Right ventricle myocardium superior (tissue), 1 donor: ENCODE measurements around the gene RAPSN. TPM values are rescaled to one million over a fixed set of nuclear protein-coding genes. Genes with fewer than 3 reads are reported as not detected.

Source experiments
- ATAC-seq: fragments of 200-7000 bp; cut with Tn5 transposase; one replicate; pipeline ENCODE4 v1.9.1; 2020; ENCODE audit warnings: mild to moderate bottlenecking; ENCODE audit not compliant: poor library complexity
- DNase-seq: peaks from one replicate; pipeline ENCODE4 v3.0.0-alpha.2; 2020
- intact Hi-C: fragments of 100-400 bp; cut with DNase I; formaldehyde crosslinking; loops from one replicate; pipeline ENCODE4 v1.11.2; 2022
- total RNA-seq: library from RNA; stranded (reverse); fragmentation: NEBNext Ultra II Directional; extraction: Animal tissue kit (Norgen Biotek cat#: 25700); gene quantifications from one replicate; pipeline ENCODE4 v1.2.1, GENCODE V29; 2021
- donor health status: DM: no; HTN: yes; CAD: no; lungs with severe emphysema.

Gene RAPSN
- total RNA-seq, 1 donor from 2014 or later = 6.7 TPM

GRCh38 chr11:47468598-47469214, 19.8 kb upstream of the RAPSN start:
- ATAC-seq = no peak
- intact Hi-C loops = no loop called here
- DNase-seq = no peak

GRCh38 chr11:47467357-47467756, 18.4 kb upstream of the RAPSN start:
- DNase-seq = no peak
- ATAC-seq = peak; percentile 10
- intact Hi-C loops = no loop called here

GRCh38 chr11:47466701-47467250, 17.8 kb upstream of the RAPSN start:
- intact Hi-C loops = no loop called here
- peak; percentile 64 for DNase-seq
- ATAC-seq = peak; percentile 66

- ATAC-seq (no peak), DNase-seq (no peak)
- intact Hi-C loops = no loop called here
Observed at GRCh38 chr11:47466201-47466600, 17.3 kb upstream of the RAPSN start.

GRCh38 chr11:47464483-47464882, 15.5 kb upstream of the RAPSN start:
- intact Hi-C loops = no loop called here
- no peak for ATAC-seq
- DNase-seq = no peak

- DNase-seq (no peak), ATAC-seq (no peak)
- intact Hi-C loops = no loop called here
Observed at GRCh38 chr11:47461876-47462275, 12.9 kb upstream of the RAPSN start.

- intact Hi-C loops = no loop called here
- ATAC-seq (no peak), DNase-seq (no peak)
Observed at GRCh38 chr11:47460571-47461235, 11.8 kb upstream of the RAPSN start.

- DNase-seq (peak; percentile 75), ATAC-seq (peak; percentile 92)
- intact Hi-C loops = loop anchor here (5.0 kb wide), 1 partner anchor 77 kb away; the partner anchor contains the start of gene SPI1
Observed at GRCh38 chr11:47454258-47454671, 5.3 kb upstream of the RAPSN start.

- no peak for DNase-seq
- no peak for ATAC-seq
- intact Hi-C loops = loop anchor here (5.0 kb wide), 1 partner anchor 76 kb away; the partner anchor contains the start of gene SPI1
Observed at GRCh38 chr11:47453365-47453764, 4.4 kb upstream of the RAPSN start.

- intact Hi-C loops = loop anchor here (5.0 kb wide), 1 partner anchor 75 kb away; the partner anchor contains the start of gene SPI1
- DNase-seq (no peak), ATAC-seq (no peak)
Observed at GRCh38 chr11:47451990-47452389, 3.1 kb upstream of the RAPSN start.

- intact Hi-C loops = loop anchor here (5.0 kb wide), 1 partner anchor 74 kb away; the partner anchor contains the start of gene SPI1
- ATAC-seq = no peak
- DNase-seq = no peak
Observed at GRCh38 chr11:47451436-47451835, 2.5 kb upstream of the RAPSN start.

GRCh38 chr11:47449541-47449940, 605 bp upstream of the RAPSN start:
- DNase-seq (no peak), ATAC-seq (peak; percentile 7)
- intact Hi-C loops = no loop called here

- intact Hi-C loops = no loop called here
Observed at GRCh38 chr11:47447906-47448305, 1.0 kb downstream of the RAPSN start.

GRCh38 chr11:47446833-47447232, 2.1 kb downstream of the RAPSN start:
- ATAC-seq (no peak), DNase-seq (no peak)
- intact Hi-C loops = no loop called here

More at GRCh38 chr11:47447906-47448305, 1.0 kb downstream of the RAPSN start:
- DNase-seq (no peak), ATAC-seq (no peak)

GRCh38 chr11:47445840-47446239, 3.1 kb downstream of the RAPSN start:
- no peak for ATAC-seq
- DNase-seq = no peak
- intact Hi-C loops = no loop called here

GRCh38 chr11:47443817-47444216, 5.1 kb downstream of the RAPSN start:
- ATAC-seq (no peak), DNase-seq (no peak)
- intact Hi-C loops = no loop called here

- no peak for DNase-seq
- intact Hi-C loops = no loop called here
- ATAC-seq = peak; percentile 15
Observed at GRCh38 chr11:47443028-47443700, 5.8 kb downstream of the RAPSN start.

GRCh38 chr11:47442514-47442913, 6.4 kb downstream of the RAPSN start:
- DNase-seq (peak; percentile 76), ATAC-seq (peak; percentile 91)
- intact Hi-C loops = no loop called here

- DNase-seq = no peak
- intact Hi-C loops = no loop called here
- ATAC-seq = no peak
Observed at GRCh38 chr11:47441421-47441820, 7.5 kb downstream of the RAPSN start.
